HG02642 (cell line): ENCODE data around the gene TGFB3.
A peak's percentile ranks its signal among the peaks of the same experiment; 100 is the strongest.
"Not testable (repeated sequence)": the region's sequence is repeated elsewhere in the genome, so short reads cannot be mapped to it uniquely, and the experiment has no call there.

Source experiments
- ATAC-seq: cut with Tn5 transposase; IDR thresholded peaks from one replicate; pipeline ENCODE4 v1.9.1; 2021; ENCODE audit warnings: mild to moderate bottlenecking; ENCODE audit not compliant: unreplicated experiment, poor library complexity

The TGFB3 gene

DNA sequence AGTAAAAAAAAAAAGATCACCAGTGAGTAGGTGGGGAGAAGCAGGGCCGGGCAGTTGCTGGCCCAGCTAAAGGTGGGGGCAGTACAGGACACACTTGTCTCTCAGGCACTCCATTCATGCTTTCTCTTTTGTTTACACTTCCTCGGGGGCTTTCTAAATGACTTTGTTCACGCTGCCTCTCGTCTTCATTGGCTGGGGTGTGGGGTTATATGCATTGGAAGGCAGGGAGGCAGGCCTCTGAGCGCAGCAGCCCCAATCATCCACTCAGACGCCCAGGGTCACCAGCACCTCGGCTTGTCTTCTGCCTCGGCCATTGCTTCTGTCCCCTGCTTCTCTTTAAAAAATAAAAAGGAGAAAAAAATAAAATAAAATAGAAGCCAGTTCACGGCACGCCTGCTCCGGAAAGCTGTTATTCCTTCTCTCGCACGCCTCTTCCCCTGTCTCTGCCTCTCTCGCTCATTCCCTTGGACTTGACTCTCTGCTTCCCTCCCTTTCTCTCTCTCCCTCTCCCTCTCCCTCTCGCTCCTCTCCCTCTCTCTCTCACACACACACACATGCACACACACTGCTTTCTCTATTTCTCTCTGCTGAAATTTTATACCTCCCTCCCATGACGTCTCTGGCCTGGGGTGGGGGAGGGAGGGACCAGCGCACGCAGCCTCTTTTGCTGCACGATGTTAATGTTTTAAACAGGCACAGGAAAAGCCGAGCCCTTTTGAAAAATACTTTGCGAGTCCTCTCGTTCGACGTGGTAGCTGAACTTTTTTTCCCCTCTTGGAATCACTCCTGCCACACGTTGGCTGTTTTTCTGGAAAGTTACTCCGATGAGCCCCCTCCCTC lies at the start of gene TGFB3:
Gene TGFB3 (minus strand): TSS at position 570 of the 840 bp plus-strand sequence. CDS start 1,102 bp downstream, outside the sequence.
- peak; percentile 38 for ATAC-seq

DNA sequence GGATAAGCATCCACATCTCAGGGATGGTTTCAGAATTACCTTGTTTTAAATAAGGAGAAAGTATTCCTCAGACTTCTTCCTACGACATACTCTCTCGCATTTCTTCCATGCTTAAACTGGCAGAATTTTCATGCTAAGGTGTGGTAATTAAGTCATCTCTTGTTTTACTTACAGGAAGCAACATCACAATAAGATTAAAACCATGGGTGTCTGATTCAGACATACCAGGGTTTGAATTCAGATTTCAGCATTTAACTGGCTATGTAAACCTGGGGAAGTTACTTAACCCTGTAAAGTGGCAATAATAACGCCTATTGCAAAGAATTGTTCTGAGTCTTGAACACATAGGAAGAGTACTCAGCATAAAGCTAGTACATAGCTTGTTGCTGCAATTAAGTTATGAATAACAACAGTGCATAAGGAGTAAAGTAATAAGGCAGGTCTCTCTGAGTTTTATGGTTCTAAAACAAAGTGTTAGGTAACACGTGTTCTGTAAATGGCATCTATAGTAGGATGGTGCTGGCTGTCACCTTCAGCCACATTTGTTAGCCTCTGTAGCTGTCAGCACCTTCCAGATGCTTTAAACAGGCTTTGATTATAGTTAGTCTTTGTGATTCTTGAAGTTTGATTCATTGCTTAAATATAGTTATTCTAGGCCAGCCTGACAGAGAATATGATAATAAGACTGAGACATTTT lies 42.6 kb upstream of the TGFB3 start:
- no peak for ATAC-seq

DNA sequence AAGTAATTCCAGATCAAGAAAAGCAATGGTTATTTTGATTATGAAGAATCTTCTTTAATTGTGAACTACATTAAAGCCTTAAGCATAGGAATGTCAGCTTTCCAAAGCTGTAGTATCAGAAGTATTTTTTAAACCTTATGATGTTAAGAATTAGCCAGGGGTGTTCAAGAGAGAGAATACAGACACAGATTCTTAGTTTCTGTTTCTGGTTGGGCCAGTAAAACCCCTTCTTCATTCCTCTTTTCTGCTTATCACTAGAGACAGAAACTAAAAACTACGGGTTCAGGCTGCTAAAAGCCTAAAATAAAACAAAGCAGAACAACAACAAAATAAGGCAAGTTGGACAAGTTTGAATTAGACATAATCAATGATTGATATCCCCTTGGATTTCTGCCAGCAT lies 42.0 kb upstream of the TGFB3 start:
- ATAC-seq: no peak

DNA sequence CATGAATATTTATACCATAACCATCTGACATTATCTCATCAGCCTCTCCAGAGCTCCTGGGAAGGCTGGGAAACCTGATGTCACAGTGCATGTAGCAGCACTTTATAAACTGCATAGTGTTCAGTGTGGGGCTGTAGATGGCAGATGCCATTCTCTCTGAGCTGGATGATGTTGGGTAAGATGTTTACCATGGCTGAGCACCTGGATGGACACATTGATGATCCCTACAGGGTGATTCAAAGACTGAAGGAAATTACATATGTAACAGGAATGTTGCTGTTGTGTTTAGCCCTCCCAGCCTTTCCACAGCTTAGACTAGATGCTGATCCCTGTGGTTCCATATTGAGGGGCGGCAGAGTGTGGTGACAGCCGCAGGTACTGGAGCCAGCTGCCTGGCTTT lies 41.2 kb upstream of the TGFB3 start:
- no peak for ATAC-seq

DNA sequence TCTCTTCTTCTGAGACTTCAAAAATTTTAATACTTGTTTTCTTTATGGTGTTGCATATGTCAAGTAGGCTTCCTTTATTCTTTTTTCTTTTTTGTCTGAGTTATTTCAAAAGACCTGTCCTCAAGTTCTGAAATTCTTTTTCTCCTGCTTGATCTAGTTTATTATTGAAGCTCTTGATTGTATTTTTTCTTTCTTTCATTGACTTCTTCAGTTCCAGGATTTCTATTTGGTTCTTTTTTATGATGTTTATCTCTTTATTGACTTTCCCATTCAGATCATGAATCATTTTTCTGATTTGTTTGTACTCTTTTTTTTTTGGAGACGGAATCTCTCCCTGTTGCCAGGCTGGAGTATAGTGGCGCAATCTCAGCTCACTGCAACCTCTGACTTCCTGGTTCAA lies 37.9 kb upstream of the TGFB3 start:
- ATAC-seq: no peak

DNA sequence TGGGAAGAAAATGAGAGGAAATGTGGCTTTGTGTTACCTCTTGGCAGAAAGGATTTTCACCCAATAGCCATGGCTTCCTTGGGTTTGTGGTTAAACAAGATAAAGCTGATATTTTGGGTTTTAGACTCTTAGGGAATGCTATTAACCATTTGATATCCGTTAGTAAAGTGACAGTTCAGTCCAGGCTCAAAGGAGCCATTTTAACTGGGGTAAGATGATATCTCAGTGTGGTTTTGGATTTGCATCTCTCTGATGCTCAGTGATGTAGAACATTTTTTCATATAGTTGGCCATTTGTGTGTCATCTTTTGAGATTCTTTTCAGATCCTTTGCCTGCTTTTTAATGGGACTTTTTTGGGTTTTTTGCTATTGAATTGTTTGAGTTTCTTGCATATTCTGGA lies 33.9 kb upstream of the TGFB3 start:
- ATAC-seq: no peak

DNA sequence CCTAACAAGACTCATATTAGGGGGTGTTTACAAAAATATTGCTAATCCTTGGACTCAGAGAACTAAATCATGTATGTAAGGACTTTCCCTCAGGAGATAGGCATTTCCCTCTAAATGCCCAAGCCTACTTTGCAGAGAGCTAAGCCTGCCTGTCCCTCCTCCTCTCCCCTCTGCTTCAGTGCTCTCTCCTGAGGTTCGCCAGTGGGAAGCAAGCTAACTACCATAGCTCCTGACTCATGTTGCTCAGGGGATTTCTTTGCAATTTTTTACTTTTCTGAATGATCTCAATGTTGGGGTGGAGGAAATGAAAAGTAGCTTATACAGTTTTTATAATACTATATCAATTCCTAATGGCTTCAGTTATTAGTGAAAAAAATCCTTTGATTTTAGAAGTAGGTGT lies 33.4 kb upstream of the TGFB3 start:
- no peak for ATAC-seq

DNA sequence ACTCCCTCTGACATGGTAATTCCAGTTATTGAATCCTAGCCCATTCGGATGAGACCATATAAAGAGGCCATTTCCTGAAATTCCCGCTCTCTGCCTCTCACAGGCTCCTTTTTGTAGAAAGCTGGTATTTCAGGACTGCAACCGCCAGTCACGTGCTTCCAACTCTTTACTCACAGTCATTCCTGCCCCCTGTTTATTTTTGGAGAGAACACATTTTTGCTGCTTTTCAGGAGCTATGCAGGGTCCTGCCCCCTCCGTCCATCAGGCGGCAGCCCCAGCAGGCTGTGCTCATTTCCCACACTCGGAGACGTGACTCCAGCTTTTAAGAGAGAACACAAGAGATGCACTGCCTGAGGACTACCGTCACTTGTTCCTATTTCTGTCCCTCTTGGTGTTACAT lies 30.6 kb upstream of the TGFB3 start:
- ATAC-seq: no peak

DNA sequence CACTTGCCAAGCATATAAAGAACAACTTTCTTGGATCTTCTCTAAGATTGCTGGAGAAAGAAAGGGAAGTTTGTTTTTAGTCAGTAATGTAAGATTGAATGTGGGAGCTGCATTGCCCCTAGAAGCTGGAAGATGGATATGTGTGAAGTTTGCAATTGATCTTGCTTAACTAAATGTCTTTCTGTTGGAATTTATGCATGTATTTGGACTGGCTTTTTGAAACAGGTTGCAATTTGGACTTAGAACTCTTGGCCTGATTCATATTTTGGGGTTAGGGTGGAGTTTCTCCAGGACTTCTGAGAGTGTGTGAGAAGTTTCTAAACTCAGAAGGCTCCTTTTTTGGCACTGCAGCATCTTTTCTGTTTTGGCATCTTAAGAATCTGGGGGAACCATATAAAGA lies 30.1 kb upstream of the TGFB3 start:
- ATAC-seq: no peak

DNA sequence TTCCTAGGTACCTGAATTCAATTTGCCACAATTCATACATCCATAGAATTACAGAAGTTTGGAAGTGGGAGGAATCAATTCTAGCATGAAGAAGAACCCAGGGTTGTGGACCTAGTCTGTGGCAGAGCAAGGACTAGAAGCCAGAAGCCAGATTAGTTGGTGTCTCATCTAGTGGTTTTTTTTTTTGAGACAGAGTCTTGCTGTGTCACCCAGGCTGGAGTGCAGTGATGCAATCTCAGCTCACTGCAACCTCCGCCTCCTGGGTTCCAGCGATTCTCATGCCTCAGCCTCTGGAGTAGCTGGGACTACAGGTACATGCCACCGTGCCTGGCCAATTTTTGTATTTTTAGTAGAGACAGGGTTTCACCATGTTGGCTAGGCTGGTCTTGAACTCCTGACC lies 27.8 kb upstream of the TGFB3 start:
- not testable (repeated sequence) for ATAC-seq

DNA sequence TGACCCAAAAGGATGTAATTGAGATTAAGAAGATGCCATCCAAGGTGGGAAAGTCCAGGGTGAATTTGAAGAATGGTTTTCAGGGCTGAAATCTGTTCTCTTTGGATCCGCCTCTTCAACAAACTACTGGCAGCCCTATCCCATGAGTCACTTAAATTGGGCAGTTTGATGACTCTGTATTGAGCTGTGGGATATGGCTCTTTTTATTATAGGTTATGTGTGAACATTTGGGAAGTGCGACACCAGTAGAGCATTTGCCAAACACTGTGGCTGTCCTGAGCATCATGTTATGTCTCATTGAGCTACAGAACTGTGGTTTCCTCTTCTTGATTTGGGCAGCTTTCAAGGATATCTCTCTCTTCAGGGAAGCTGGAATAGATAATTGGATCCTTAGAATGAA lies 26.1 kb upstream of the TGFB3 start:
- no peak for ATAC-seq

DNA sequence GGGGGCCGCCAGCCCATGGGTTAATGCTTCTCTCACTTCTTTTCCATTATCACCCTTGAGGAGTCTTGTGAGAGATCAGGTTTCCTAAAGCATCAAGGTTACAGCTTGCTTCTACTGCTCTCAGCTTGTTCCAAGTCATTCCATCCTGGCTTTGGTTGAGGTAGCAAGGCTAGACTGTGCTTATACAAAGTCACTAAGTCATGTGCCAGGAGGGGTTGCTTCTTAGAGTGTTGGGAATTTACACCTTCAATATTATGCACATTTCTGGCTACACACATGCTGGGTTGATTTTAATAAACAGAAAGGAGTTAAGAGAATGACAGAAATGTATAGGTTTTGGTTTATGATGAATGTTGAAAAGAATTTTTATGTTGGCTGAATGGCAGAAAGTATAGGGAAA lies 25.6 kb upstream of the TGFB3 start:
- no peak for ATAC-seq

DNA sequence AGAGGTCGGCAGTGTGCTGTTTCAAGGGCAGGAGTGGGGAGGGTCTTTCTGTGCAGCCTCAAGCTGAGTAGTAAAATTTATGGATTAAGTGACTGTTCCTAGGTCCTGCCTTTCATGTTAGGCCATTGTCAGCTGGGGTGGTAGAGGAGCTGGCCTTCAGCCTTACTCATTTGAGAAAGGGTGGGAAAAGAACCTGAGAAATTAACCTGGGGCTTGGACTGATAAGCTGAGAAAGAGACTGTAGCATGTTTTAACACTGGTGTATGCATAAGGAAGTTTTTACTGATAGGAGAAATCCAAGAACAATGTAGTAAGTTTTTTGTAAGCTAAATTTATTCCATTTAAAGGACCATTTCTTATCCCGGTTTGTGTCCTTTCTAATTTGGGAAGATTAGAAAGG lies 24.5 kb upstream of the TGFB3 start:
- no peak for ATAC-seq

DNA sequence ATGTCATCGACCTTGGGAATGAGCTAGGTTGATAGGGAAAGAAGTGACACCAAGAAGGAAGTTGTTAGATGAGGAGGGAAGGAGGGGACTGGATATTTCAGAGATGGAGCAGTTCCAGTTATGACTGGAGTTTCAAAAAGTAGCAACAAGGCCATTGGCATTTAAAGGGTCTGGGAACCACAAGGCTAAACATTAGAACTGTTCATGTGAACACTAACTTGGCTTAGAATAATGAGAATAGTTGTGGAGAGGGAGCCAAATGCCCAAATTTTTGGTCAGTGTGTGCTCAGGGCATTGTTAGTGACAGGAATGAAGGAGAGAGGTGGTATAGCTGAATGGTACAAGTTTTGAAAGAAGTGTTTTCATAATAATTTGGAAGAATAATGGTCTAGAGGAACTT lies 20.6 kb upstream of the TGFB3 start:
- no peak for ATAC-seq

DNA sequence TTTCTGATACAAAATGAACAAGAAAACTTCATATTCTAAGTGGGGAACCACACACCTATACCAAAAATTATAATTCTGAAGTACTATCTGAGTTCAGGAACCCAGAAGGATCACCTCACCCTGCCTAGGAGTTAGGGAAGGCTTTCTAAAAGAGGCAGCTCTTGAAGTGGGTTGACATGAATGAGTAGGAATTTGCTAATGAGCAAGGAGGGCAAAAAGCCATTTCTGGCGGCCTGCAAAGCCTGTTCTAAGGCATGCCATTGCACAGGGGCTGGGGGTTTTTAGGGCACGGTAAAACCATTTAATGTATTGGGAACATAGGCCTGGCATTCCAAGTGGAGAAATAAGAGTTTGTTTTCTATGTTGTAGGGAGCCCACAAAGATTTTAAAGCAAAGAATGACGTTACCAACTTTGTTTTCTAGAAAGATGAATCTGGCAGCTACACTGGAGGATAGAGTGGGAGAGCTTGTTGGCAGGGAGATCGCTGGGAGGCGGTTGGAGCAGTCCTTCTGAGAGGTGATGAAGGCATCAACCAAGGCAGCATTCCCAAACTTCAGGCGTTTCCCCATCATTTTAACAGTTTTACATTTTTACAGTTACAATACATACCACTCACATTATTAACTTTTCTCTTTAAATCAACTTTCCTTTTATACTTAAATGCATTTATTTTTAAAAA lies 17.9 kb upstream of the TGFB3 start:
- no peak for ATAC-seq

DNA sequence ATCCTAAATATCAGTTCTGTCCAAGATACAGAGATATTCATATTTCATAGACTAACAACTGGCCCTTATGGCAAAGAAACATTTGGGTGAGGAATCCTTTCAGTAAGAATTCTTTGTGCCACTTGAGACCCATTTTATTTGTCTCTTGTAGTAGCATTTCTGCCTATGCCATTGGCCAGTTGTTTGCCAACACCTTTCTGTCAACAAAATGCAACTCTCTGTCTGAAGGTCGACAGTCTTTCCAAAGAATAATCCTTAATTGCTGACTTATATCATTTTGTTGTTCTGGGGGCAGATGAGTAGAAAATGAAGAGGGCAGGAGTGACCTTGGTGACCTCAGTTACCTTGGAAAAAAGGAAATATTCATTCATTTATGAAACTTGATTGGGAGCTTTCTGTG lies 14.7 kb upstream of the TGFB3 start:
- no peak for ATAC-seq

DNA sequence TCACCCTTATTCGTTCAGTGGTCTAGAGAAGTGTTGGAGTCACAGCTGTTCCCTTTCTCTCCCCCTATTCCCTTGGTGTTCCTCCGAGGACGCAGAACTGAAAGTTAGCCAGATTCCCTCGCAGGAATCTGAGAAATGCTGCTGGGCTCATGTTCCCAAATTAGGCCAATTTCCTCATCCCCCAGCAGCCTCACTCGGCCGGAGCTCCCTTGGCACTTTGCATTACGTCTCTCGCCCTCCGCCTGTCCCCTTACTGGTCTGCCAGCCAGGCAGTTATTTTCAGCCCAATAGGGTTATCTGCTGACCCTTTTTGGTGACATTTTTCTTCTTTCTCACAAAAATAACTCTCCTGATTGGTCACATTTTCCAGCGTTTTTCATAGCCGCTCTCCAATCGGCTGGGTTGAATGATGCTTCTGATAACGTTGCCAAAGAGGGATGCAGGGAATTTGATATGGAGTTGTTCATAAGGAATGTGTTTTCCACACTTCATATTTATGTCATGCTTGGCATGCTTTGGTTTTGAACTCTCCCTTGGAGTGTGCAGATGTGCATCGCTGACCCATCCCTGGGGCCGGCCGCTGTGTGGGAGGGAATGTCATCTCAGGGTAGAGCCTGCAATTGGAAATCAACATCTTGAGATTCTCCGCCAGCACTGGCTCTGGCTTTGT lies 13.7 kb upstream of the TGFB3 start:
- ATAC-seq: no peak

DNA sequence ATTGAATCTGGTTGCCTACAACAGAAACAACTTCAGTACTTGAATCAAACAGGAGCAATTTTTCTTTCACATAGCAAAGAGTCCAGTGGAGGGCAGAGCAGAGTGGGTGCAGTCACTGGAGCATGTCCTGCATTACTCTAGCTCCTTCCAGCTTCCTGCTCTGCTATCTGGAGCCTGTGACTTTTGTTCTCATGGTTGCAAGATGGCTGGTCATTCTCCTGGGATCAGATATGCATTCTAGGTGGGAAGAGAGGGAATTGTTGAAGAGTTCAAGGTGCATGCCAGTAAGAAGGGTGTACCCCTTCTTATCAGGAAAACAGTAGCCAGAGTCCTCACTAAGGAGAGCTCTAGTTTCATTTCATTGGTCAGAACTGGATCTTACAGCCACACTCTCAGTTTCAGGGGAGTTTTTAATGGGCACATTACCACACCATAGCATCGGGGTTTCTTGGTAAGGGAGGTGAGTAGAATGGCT lies 11.8 kb upstream of the TGFB3 start:
- ATAC-seq: no peak

DNA sequence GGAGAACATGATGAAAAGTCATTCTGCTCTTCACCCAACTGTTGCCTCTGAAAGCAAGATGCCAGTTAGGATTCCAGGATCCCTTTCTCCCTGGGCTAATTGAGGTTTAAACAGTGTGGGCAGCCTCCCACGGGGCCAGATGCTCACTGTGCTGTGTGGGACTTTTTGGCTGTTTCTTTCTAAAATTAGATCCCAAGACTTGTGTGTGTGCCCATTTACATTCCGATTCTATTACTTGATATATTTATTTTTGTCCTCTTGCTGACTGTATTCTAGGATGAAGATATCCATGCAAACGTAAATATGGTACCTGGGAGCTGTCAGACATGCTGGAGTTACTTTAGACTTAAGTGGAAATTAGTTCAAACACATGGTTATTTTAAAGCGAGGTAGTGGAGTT lies 10.0 kb upstream of the TGFB3 start:
- ATAC-seq: no peak

DNA sequence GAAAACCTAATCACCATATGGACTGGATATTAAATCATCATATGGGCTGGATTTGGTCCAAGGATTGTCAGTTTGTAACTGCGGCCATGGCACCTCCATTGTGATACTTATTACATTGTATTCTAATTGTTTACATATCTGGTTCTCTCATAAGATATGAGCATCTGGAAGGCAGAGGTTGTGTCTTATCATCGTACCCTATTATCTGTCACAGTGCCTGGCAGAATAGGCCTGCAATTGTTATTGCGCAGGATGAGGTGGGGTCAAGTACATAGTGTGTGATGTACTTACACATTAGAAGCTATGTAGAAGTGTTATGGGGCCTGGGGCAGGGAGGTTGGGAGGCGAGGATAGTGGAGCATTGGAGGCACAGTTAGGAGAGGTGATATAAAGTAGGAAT lies 8.5 kb upstream of the TGFB3 start:
- ATAC-seq: no peak

DNA sequence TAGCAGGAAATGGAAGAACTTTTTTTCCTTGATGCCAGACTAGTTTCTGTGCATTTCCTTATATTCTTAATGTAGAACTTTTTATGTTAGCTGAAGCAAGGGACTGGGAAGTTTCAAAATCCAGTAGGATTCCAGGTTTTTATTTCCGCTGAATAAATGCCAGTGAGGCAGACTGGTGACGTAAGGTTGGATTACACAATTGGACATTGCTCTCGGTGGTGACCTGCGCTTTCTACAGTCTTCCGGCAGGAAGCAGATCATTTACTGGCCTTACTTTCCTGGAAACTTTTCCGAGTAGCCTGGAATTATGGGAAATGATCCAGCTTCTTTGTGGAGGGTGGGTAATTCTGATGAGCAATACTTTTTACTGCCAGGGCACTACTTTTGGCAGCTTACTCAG lies 7.3 kb upstream of the TGFB3 start:
- no peak for ATAC-seq
